ENCODE measurements around the gene ZHX3.
A peak's percentile ranks its signal among the peaks of the same experiment; 100 is the strongest.

Gene ZHX3

GRCh38 chr20:41181567-41181966, 136.0 kb downstream of the ZHX3 start:
- no peak for DNase-seq

GRCh38 chr20:41180599-41181333, 136.8 kb downstream of the ZHX3 start:
- no peak for DNase-seq

DNA sequence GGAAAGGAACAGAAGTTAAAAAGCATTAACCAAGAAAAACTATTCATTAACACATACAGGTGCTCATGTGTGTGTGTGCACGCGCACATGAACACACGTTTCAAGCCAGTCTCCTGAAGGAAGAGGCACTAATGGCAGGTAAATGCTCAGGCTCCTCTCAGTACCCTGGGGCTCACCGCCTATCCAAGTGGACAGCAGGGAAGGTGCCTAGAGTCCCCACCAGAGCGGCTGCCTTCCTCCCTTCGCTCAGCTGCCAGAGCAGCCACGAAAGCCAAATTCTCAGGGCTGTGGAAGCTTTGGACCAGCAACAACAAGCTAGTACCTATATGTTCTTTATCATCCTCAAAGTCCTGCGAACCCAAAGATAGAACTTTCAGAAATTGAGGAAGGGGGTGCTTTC, 137.6 kb downstream of the ZHX3 start:
- DNase-seq = no peak

DNA sequence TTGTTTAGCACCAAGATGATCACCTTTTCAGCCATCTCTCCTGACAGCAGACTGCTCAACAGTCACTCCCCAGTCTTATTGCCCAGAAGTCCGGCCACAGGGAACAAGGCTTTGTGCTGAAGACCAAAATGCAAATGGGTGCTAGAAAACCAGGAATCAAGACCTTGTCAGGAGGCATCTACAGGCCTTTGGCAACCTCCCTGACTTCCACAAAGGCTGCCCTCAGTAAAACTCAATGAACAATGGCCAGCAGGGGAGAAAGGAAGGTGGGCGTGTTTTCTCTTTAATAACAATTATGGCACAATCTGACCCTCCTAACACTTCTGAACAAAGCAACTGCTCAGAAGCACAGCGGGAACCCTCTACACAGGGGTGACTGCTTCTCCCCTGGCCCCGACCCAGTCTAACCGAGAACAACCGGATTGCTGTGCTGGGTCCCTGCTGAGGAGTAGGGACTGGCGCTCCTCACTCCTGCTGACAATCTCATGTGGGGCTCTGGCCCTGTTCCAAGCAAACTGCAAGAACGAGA, 138.6 kb downstream of the ZHX3 start:
- no peak for DNase-seq

DNA sequence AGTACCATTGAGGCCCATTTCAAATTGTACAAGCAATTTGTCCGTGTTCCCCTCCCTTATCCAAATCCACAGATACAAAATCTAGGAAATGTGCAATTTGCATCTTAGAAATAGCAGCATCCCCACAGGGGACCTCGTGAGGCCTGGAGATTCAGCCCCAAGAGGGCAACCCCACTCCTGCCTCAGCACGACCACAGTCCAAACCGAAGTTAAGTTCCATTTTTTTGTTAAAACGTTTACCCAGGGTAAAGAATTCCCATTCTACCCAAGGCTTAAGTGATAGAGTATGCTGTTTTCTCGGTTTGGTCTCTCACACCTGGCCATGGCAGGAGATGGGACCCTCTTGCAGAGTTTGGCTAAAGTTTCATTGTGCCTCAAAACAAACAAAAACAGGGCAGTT, 139.0 kb downstream of the ZHX3 start:
- DNase-seq = no peak

DNA sequence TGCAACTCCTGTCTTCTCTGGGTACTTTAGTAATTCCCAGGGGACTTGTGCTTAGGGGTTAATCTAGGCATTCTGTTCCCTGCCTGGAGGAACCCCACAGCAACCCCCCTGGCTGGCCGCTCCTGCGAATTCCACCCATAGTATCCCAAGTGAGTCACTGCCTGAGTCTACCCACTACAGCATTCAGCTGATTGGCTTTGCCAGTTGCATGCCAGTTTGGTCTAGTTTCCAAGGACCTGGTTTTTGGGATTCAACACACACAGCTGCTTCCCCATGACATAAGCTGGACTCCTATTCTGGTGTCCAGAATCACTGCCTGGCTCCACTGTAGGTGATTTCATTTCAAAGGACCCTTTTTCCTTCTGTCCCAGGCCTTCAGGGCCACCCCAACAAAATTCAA, 139.9 kb downstream of the ZHX3 start:
- no peak for DNase-seq

GRCh38 chr20:41176711-41177552, 140.6 kb downstream of the ZHX3 start:
- no peak for DNase-seq

GRCh38 chr20:41175727-41176330, 141.7 kb downstream of the ZHX3 start:
- DNase-seq = no peak

DNA sequence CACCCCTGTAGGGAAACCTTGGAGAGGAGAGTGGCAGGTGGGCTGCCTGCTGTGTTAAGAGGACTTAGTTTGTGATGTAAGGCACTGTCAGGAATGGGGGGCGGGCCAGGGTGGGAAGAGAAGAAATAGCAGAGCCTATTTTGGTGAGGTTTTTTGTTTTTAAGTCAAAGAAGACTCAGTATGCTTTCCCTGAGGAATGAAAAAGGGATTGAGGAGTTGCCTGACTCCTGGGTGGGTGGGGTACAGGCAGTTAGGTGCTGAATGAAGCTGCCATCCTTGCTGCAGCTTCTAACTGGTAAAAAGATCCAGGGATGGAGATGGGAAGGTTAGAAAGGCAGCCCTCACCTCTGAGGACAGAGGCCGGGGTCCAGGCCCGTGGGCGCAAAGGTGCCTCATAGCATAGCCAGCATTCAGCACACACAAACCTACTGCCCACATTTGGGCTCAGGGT, 142.3 kb downstream of the ZHX3 start:
- no peak for DNase-seq

DNA sequence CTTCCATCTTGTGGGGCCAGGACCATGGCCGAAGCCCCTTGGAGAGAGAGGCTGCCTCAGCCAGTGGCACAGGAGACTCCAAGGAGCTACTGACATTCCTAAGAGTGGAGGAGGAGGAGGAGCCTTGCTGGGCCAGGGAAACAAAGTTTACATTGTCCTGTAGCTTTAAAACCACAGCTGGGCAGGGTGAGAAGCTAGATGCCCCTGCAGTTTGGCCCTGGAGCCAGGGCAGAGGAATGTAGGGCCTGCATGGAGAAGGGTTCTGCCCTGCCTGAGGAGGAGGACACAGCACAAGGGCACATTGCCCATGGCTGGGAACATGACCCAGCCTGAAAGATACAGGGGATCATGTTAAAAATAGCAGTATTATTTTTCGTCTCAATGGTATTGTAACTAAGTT, 142.7 kb downstream of the ZHX3 start:
- DNase-seq = no peak

GRCh38 chr20:41174373-41174772, 143.2 kb downstream of the ZHX3 start:
- no peak for DNase-seq

DNA sequence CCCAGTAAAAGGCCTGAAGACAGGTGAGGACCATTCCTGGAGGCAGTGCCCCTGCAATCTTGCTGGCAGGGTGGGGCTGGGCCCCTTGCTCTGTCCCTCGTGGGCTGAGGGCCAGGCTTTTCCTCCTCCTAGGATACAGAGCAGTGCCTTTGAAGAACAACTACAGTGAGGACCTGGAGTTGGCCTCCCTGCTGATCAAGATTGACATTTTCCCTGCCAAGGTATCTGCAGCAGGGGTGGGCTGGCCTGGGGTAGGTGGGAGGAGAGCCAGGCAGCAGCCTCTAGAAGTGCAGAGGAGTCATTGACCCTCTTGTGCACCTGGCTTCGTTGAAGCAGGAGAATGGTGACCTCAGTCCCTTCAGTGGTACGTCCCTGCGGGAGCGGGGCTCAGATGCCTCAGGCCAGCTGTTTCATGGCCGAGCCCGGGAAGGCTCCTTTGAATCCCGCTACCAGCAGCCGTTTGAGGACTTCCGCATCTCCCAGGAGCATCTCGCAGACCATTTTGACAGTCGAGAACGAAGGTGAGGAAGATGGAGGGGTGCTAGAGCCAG, 143.7 kb downstream of the ZHX3 start:
- DNase-seq = no peak

- DNase-seq = peak; percentile 66
Observed at GRCh38 chr20:41173161-41173721, 144.3 kb downstream of the ZHX3 start.

GRCh38 chr20:41172296-41173140, 145.0 kb downstream of the ZHX3 start:
- no peak for DNase-seq

- DNase-seq = no peak
Observed at GRCh38 chr20:41171736-41172295, 145.7 kb downstream of the ZHX3 start.

- DNase-seq = no peak
Observed at GRCh38 chr20:41170386-41171105, 147.0 kb downstream of the ZHX3 start.

DNA sequence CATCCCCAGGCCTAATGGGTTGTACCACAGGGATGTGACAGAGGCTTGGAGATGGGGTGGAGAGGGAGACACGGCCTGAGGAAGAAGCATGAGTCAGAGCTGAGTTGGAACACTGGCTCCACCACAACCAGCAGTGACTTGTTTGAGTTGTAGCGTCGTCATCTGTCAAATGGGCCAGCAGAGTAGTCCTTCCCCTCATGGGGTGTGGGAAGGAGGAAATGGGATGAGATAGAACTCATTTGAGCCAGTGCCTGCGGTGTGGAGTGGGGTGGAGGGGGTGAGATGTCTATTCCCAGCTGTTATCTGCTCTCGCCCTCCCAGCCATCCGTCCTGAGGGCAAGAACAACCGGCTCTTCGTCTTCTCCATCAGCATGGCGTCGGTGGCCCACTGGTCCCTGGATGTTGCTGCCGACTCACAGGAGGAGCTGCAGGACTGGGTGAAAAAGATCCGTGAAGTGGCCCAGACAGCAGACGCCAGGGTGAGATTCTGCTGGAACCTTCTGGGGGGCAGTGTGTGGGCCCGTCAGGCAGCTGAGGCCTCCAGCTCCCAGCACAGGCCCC, 147.7 kb downstream of the ZHX3 start:
- DNase-seq = no peak

GRCh38 chr20:41169162-41169690, 148.3 kb downstream of the ZHX3 start:
- no peak for DNase-seq

DNA sequence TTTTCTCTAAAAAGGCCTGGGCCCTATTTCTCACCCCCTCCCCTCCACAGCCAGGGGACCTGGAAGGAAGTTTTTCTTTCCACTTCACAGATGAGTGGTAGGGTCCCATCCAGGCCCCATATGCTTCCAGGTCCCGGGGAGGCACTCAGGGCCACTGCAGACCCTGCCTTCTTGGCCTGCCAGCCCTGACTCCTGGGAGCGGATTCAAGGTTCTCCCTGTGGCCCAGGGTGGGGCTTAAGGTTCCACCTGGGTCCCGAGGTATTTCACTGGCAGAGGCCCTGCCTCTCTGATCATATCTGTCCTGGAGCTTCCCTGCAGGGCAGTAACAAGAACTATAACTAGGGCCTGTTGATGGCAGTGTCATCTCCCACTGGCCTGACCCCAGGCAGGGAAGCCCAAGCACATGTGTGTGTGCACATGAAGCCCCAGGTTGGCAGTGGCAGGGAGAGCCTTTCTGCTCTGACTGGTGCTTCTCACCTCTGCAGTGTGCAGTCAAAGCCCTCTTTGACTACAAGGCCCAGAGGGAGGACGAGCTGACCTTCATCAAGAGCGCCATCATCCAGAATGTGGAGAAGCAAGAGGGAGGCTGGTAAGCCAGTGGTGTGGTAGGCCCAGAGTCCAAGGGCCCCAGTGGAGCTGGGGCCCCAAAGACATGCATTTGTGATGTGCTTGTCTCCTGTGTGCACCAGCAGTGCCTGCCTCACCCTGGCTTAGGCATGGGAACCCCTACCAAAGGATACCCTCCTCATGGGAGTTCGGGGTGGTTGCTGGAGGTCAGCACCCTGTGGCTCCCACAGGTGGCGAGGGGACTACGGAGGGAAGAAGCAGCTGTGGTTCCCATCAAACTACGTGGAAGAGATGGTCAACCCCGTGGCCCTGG, 149.0 kb downstream of the ZHX3 start:
- no peak for DNase-seq

Measured in CD4-positive, alpha-beta T cell treated with Interleukin-10 for 1 hour (primary cell).